IMR-90 (cell line): Measurements from ENCODE around the gene MYDGF. TPM values are rescaled to one million over a fixed set of nuclear protein-coding genes. Genes with fewer than 3 reads are reported as not detected.

ENCODE experiments used
- ATAC-seq: fragments of 200-7000 bp; cut with Tn5 transposase; 2 replicates; pipeline ENCODE4 v1.9.1; 2020; ENCODE audit warnings: low read depth, mild to moderate bottlenecking, moderate library complexity
- BruUV-seq: library from RNA; stranded (reverse); fragments of 400-500 nt; replicated peaks from 2 replicates; lab custom pipeline; 2021; lab: Mats Ljungman, UMichigan
- CTCF ChIA-PET: fragments of 300-600 bp; formaldehyde crosslinking; extraction: SDS; loops from one replicate; lab custom pipeline; 2021; ENCODE audit warnings: antibody characterized with exemption; lab: Yijun Ruan, JAX
- POLR2A ChIA-PET: fragments of 300-600 bp; sonication (Branson Sonifier 250); formaldehyde crosslinking; loops from one replicate; lab custom pipeline; 2022; ENCODE audit warnings: antibody characterized with exemption; ENCODE audit not compliant: unreplicated experiment; lab: Charles Lee
- DNase-seq: peaks from one replicate; pipeline ENCODE4 v3.0.0; 2013
- H2AFZ ChIP-seq: replicated peaks from 2 replicates; pipeline ENCODE3; 2013; ENCODE audit warnings: low read length, mild to moderate bottlenecking; ENCODE audit not compliant: poor library complexity
- H2AK5ac ChIP-seq: 2 replicates; pipeline ENCODE4 v1.6.1; 2013; ENCODE audit warnings: low read depth, low read length, inconsistent platforms
- H2AK9ac ChIP-seq: replicated peaks from 2 replicates; pipeline ENCODE3; 2013; ENCODE audit warnings: mild to moderate bottlenecking, low read depth, low read length, moderate library complexity; ENCODE audit not compliant: poor library complexity
- H2BK120ac ChIP-seq: 2 replicates; pipeline ENCODE4 v1.6.1; 2013; ENCODE audit warnings: low read depth, low read length, inconsistent platforms
- H2BK15ac ChIP-seq: 3 replicates; pipeline ENCODE4 v1.6.1; 2013; ENCODE audit warnings: low read depth, low read length, inconsistent platforms
- H2BK20ac ChIP-seq: 2 replicates; pipeline ENCODE4 v1.6.1; 2013; ENCODE audit warnings: low read depth, mild to moderate bottlenecking, inconsistent platforms, low read length, moderate library complexity
- H2BK5ac ChIP-seq: 2 replicates; pipeline ENCODE4 v1.6.1; 2013; ENCODE audit warnings: mild to moderate bottlenecking, low read depth, low read length, inconsistent platforms; ENCODE audit not compliant: poor library complexity, severe bottlenecking
- H3K14ac ChIP-seq: replicated peaks from 2 replicates; pipeline ENCODE4 v1.6.1; 2013; ENCODE audit warnings: low read depth, low read length, inconsistent platforms
- H3K18ac ChIP-seq: 2 replicates; pipeline ENCODE4 v1.6.1; 2013; ENCODE audit warnings: low read depth, low read length, control low read depth
- H3K23ac ChIP-seq: 2 replicates; pipeline ENCODE4 v1.6.1; 2013; ENCODE audit warnings: low read depth, low read length, inconsistent platforms
- H3K27ac ChIP-seq: 2 replicates; pipeline ENCODE4 v1.5.1; 2013; ENCODE audit warnings: mild to moderate bottlenecking, control low read depth, low read length; ENCODE audit not compliant: insufficient read depth
- H3K27me3 ChIP-seq: 2 replicates; pipeline ENCODE4 v1.6.1; 2013; ENCODE audit warnings: low read length; ENCODE audit not compliant: control insufficient read depth, insufficient read depth
- H3K36me3 ChIP-seq: 2 replicates; pipeline ENCODE4 v1.6.1; 2013; ENCODE audit warnings: low read length, mixed read lengths; ENCODE audit not compliant: control insufficient read depth, insufficient read depth
- H3K4ac ChIP-seq: 2 replicates; pipeline ENCODE4 v1.6.1; 2013; ENCODE audit warnings: low read depth, low read length, inconsistent platforms
- H3K4me1 ChIP-seq: 2 replicates; pipeline ENCODE4 v1.6.1; 2013; ENCODE audit warnings: low read length, mixed read lengths; ENCODE audit not compliant: control insufficient read depth, insufficient read depth
- H3K4me2 ChIP-seq: 2 replicates; pipeline ENCODE4 v1.6.1; 2013; ENCODE audit warnings: low read depth, mild to moderate bottlenecking, control low read depth, low read length, moderate library complexity
- H3K4me3 ChIP-seq: 2 replicates; pipeline ENCODE4 v1.5.1; 2013; ENCODE audit warnings: low read depth, mild to moderate bottlenecking, control low read depth, low read length, moderate library complexity; ENCODE audit not compliant: insufficient read depth
- H3K56ac ChIP-seq: 2 replicates; pipeline ENCODE4 v1.6.1; 2013; ENCODE audit warnings: low read length, inconsistent platforms; ENCODE audit not compliant: insufficient read depth; ENCODE audit errors: extremely low read depth
- H3K79me1 ChIP-seq, 2 experiments: 2 replicates each; pipeline ENCODE4 v1.6.1; 2013; ENCODE audit warnings: low read length in 2 of 2, inconsistent platforms in 1 of 2, low read depth in 1 of 2
- H3K9ac ChIP-seq: 2 replicates; pipeline ENCODE4 v1.6.1; 2013; ENCODE audit warnings: low read depth, low read length, control low read depth
- H3K9me1 ChIP-seq: 2 replicates; pipeline ENCODE4 v1.6.1; 2013; ENCODE audit warnings: low read length, inconsistent platforms; ENCODE audit not compliant: insufficient read depth
- H3K9me3 ChIP-seq: 2 replicates; pipeline ENCODE4 v1.6.1; 2013; ENCODE audit warnings: low read length; ENCODE audit not compliant: control insufficient read depth, insufficient read depth
- H4K20me1 ChIP-seq: 2 replicates; pipeline ENCODE4 v1.6.1; 2013; ENCODE audit warnings: low read length, inconsistent platforms; ENCODE audit not compliant: insufficient read depth
- H4K5ac ChIP-seq: 2 replicates; pipeline ENCODE4 v1.6.1; 2013; ENCODE audit warnings: mild to moderate bottlenecking, low read depth, low read length, control low read depth
- H4K8ac ChIP-seq, 2 experiments: 2 replicates each; pipeline ENCODE4 v1.6.1; 2013; ENCODE audit warnings: low read depth in 2 of 2, low read length in 2 of 2, control low read depth in 1 of 2, inconsistent platforms in 1 of 2
- H4K91ac ChIP-seq: 2 replicates; pipeline ENCODE4 v1.6.1; 2013; ENCODE audit warnings: low read depth, low read length, inconsistent platforms; ENCODE audit not compliant: insufficient read depth
- BHLHE40 ChIP-seq: fragments of 150-350 bp; IDR thresholded peaks from 2 replicates; pipeline ENCODE4 v1.6.1; 2016; ENCODE audit warnings: mild to moderate bottlenecking, low read depth, low read length
- CEBPB ChIP-seq: IDR thresholded peaks from 2 replicates; pipeline ENCODE4 v1.6.1; 2012; ENCODE audit warnings: low read depth, low read length, improper control_type of control experiment
- CHD1 ChIP-seq: IDR thresholded peaks from 2 replicates; pipeline ENCODE4 v1.6.1; 2012; ENCODE audit warnings: low read depth, low read length, improper control_type of control experiment
- CTCF ChIP-seq: conservative IDR thresholded peaks from 2 replicates; pipeline ENCODE4 v1.5.1; 2012; ENCODE audit warnings: mild to moderate bottlenecking, low read depth, low read length, improper control_type of control experiment
- FOS ChIP-seq: fragments of 150-350 bp; IDR thresholded peaks from 2 replicates; pipeline ENCODE4 v1.6.1; 2016; ENCODE audit warnings: low read depth, low read length
- MAFK ChIP-seq: IDR thresholded peaks from 2 replicates; pipeline ENCODE4 v1.6.1; 2012; ENCODE audit warnings: low read depth, low read length, improper control_type of control experiment
- MAZ ChIP-seq: IDR thresholded peaks from 2 replicates; pipeline ENCODE4 v1.6.1; 2012; ENCODE audit warnings: low read depth, mild to moderate bottlenecking, low read length, improper control_type of control experiment, moderate library complexity, borderline replicate concordance
- NFE2L2 ChIP-seq: fragments of 150-350 bp; IDR thresholded peaks from 2 replicates; pipeline ENCODE4 v1.6.1; 2016; ENCODE audit warnings: low read depth, mild to moderate bottlenecking, low read length
- POLR2A ChIP-seq: IDR thresholded peaks from 2 replicates; pipeline ENCODE4 v1.6.1; 2012; ENCODE audit warnings: mild to moderate bottlenecking, low read depth, low read length
- RAD21 ChIP-seq: IDR thresholded peaks from 2 replicates; pipeline ENCODE4 v1.6.1; 2012; ENCODE audit warnings: low read length, improper control_type of control experiment
- RCOR1 ChIP-seq: IDR thresholded peaks from 2 replicates; pipeline ENCODE4 v1.6.1; 2012; ENCODE audit warnings: mild to moderate bottlenecking, low read length, improper control_type of control experiment; ENCODE audit not compliant: insufficient replicate concordance
- WGBS, 2 experiments: methylation state at CpG; one replicate each; pipeline versions ENCODE4 v1.1.5 to v1.1.7; 2013; ENCODE audit warnings: missing lambda C conversion rate in 2 of 2; ENCODE audit not compliant: insufficient read length in 1 of 2; ENCODE audit errors: extremely low coverage in 2 of 2; 5-methylcytosine and 5-hydroxymethylcytosine counted together
- dilution Hi-C: fragments of 300-500 bp; cut with HindIII; formaldehyde crosslinking; loops from one replicate; pipeline ENCODE4 v1.14.3; 2018; ENCODE audit warnings: low sequenced_read_pairs; ENCODE audit not compliant: unreplicated experiment
- in situ Hi-C: fragments of 300-500 bp; cut with MboI; formaldehyde crosslinking; loops from 3 replicates; pipeline ENCODE4 v1.14.3; 2019; ENCODE audit warnings: low sequenced_read_pairs, inconsistent platforms, mixed read lengths
- intact Hi-C: fragments of 100-400 bp; cut with micrococcal nuclease; formaldehyde crosslinking; loops from 2 replicates; pipeline ENCODE4 v1.10.0; 2022
- polyA plus RNA-seq, 3 experiments: library from polyadenylated mRNA; depleted of rRNA; stranded (reverse); fragments of >200 nt; gene quantifications; 2 replicates each; pipeline ENCODE4 v1.2.3, GENCODE V29; 2012; ENCODE audit warnings: low replicate concordance in 1 of 3
- total RNA-seq: library from RNA; depleted of rRNA; stranded (reverse); fragments of >200 nt; gene quantifications from 2 replicates; pipeline ENCODE4 v1.2.3, GENCODE V29; 2012
- TF ChIP-seq, protein P1 (sequence below): fragments of 150-350 bp; IDR thresholded peaks from 2 replicates; pipeline ENCODE4 v1.6.1; 2017; ENCODE audit warnings: mild to moderate bottlenecking, antibody characterized with exemption, low read length, low read depth

The MYDGF gene
- total and polyA plus RNA-seq, 2 of the 4 experiments (the other 2 are of a cell fraction), result 203 to 310 TPM

DNA sequence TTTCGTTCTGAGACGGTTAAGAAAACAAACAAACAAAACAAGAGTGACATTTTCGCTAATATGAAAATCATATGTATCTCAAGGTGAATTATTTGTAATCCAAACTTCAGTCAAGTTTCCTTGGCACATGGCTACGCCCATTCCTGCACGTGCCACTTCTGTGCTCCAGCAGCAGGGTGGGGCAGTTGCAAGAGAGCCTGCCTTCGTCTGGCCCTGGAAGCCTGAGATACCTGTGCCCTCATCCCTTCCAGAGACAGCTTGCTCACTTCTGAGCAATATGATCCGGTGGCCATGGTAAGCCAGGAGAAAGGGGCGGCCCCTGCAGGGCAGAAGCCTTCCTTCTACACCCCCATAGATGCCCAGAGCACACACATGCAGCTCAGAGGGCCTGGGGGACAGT, 31.4 kb upstream of the MYDGF start:
- CTCF ChIA-PET, result no interaction called here

More for the DNA sequence above, 31.4 kb upstream of the MYDGF start:
- peaks cover 9% of the 10 kb centered on the region; the same call in 1 of the 2 replicates for H3K4me1 ChIP-seq
- dilution Hi-C loops (no loop called here), intact Hi-C loops (no loop called here), in situ Hi-C loops (no loop called here)
- no peak overlapping the region for H4K8ac ChIP-seq
- peaks cover 8 to 16% of the 10 kb centered on the region in 2 experiments for H3K79me1 ChIP-seq
- H3K9ac ChIP-seq, result no peak overlapping the region
- TF ChIP-seq CTCF (no peak), NFE2L2 (no peak), POLR2A (no peak), FOS (no peak), BHLHE40 (no peak), MAZ (no peak), RAD21 (no peak), CHD1 (no peak), RCOR1 (no peak), MAFK (no peak), CEBPB (no peak)
- TF ChIP-seq, protein P1, sequence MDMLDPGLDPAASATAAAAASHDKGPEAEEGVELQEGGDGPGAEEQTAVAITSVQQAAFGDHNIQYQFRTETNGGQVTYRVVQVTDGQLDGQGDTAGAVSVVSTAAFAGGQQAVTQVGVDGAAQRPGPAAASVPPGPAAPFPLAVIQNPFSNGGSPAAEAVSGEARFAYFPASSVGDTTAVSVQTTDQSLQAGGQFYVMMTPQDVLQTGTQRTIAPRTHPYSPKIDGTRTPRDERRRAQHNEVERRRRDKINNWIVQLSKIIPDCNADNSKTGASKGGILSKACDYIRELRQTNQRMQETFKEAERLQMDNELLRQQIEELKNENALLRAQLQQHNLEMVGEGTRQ, result no peak
- WGBS, 2 experiments, result no CpG with 5 or more reads among the region's 8 CpGs
- POLR2A ChIA-PET, result no interaction called here
- H2BK20ac ChIP-seq, result no peak overlapping the region
- no peak overlapping the region for H3K56ac ChIP-seq
- no peaks in the 10 kb centered on the region; the same call in 1 of the 2 replicates for H4K20me1 ChIP-seq
- H3K27me3 ChIP-seq, result no peaks in the 10 kb centered on the region
- no peak overlapping the region for H4K91ac ChIP-seq
- no peak overlapping the region for H4K5ac ChIP-seq
- no peak overlapping the region for H3K4me2 ChIP-seq
- no peak overlapping the region for H2AK9ac ChIP-seq
- ATAC-seq, result no peak
- H3K18ac ChIP-seq, result no peak overlapping the region
- H2BK15ac ChIP-seq, result no peak overlapping the region
- no peak overlapping the region for H2AK5ac ChIP-seq
- BruUV-seq, result no TSS peak
- no peak overlapping the region for H3K23ac ChIP-seq
- H3K9me3 ChIP-seq, result no peaks in the 10 kb centered on the region
- no peak overlapping the region for H2BK5ac ChIP-seq
- H3K27ac ChIP-seq, result no peak overlapping the region
- H3K36me3 ChIP-seq, result peaks cover 66% of the 10 kb centered on the region
- H3K9me1 ChIP-seq, result peaks cover 14% of the 10 kb centered on the region; the same call in 1 of the 2 replicates
- no peak overlapping the region for H2AFZ ChIP-seq
- no peak overlapping the region for H3K14ac ChIP-seq
- H2BK120ac ChIP-seq, result no peak overlapping the region
- H3K4me3 ChIP-seq, result no peak overlapping the region
- no peak overlapping the region for H3K4ac ChIP-seq
- DNase-seq, result no peak
